Upper lobe of right lung (tissue), 1 donor: ENCODE results near the gene FAM168B. TPM values are rescaled to one million over a fixed set of nuclear protein-coding genes. Genes with fewer than 3 reads are reported as not detected.

Experiments used
- ATAC-seq: fragments of 200-7000 bp; cut with Tn5 transposase; one replicate; pipeline ENCODE4 v1.9.1; 2020; ENCODE audit warnings: mild to moderate bottlenecking, moderate library complexity
- DNase-seq: peaks from one replicate; pipeline ENCODE4 v3.0.0-alpha.2; 2020
- H3K27ac ChIP-seq: fragments of 200-600 bp; one replicate; pipeline ENCODE4 v1.8.0; 2022
- H3K27me3 ChIP-seq: fragments of 200-600 bp; one replicate; pipeline ENCODE4 v1.8.0; 2022; ENCODE audit warnings: mild to moderate bottlenecking
- H3K36me3 ChIP-seq: fragments of 200-600 bp; one replicate; pipeline ENCODE4 v1.8.0; 2022
- H3K4me1 ChIP-seq: fragments of 200-600 bp; one replicate; pipeline ENCODE4 v1.8.0; 2022
- H3K4me3 ChIP-seq: fragments of 200-600 bp; one replicate; pipeline ENCODE4 v1.8.0; 2022; ENCODE audit warnings: mild to moderate bottlenecking
- H3K9me3 ChIP-seq: fragments of 200-600 bp; one replicate; pipeline ENCODE4 v1.8.0; 2022
- CTCF ChIP-seq: fragments of 200-600 bp; IDR thresholded peaks from one replicate; pipeline ENCODE4 v1.8.0; 2022; ENCODE audit warnings: antibody characterized with exemption
- intact Hi-C: fragments of 100-400 bp; cut with DNase I; formaldehyde crosslinking; loops from one replicate; pipeline ENCODE4 v1.11.0; 2022
- long read RNA-seq: library from polyadenylated mRNA; unstranded; transcript quantifications from one replicate; pipeline ENCODE4 v2.0.0, GENCODE V29; 2021
- total RNA-seq: library from RNA; stranded (reverse); fragmentation: NEBNext Ultra II Directional; extraction: Animal tissue kit (Norgen Biotek cat#: 25700); gene quantifications from one replicate; pipeline ENCODE4 v1.2.1, GENCODE V29; 2021
- donor health status: DM: no; HTN: yes; CAD: no; lungs with severe emphysema.

The FAM168B gene, protein sequence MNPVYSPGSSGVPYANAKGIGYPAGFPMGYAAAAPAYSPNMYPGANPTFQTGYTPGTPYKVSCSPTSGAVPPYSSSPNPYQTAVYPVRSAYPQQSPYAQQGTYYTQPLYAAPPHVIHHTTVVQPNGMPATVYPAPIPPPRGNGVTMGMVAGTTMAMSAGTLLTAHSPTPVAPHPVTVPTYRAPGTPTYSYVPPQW
- total RNA-seq, result 77.8 TPM
- long read RNA-seq, full-length matches to known transcripts, result 32 of 96 reads
- long read RNA-seq, partial matches to known transcripts, result 23 of 96 reads
- long read RNA-seq, other reads (novel, unspliced or antisense), result 41 of 96 reads

DNA sequence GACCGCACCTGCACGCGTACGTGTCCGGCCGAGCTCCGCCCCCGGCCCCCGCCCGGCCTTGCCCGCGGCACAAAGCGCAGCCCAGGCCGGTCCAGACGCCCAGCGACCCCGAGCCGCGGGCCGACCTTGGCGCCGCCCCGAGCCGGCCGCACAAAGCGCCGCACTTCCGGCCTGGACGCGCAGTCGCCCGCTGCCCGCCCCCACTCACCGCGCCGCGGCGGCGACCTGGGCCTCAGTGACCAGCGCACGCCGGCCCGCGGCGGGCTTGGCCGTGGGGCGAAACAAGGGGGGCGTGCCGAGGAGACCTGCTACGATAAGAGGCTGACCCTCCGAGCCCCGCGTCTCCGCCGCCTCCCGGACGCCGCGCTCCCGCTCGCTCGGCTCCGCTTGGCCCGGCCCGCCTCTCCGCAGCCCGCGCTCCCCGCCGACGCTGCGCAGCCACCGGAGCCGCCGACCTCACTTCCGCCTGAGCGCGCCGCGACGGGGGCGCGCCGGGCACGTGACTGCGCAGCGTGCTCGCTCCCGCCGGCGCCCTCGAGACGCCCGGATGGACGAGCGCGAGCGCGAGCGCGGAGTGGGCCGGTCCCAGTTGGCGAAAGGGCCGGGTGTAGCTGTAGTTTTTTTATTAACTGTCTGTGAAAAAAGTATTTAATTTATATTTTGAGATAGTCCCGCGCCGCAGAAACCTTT lies at the start of gene FAM168B:
FAM168B (minus strand) TSS at position 455 of the 690 bp plus-strand sequence. CDS start 10,814 bp downstream, outside the sequence.
- intact Hi-C loops, result no loop called here

DNA sequence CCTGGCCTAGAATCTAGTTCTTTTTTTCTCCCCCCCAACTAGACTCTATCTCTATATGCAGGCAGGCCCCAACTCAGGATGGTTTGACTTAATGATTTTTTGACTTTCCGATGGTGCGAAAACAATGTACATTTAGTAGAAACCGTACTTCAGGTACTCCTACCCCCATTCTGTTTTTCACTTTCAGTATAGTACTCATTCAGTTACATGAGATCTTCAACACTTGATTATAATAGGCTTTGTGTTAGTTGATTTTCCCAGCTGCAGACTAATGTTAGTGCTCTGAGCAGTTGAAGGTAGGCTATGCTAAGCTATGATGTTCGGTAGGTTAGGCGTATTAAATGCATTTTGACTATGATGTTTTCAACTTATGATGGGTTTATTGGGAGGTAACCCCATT lies 49.6 kb upstream of the FAM168B start:
- Histone ChIP-seq H3K9me3 (no peaks in the 10 kb centered on the region), H3K27ac (no peak overlapping the region), H3K36me3 (peaks cover 79% of the 10 kb centered on the region), H3K4me3 (no peak overlapping the region), H3K4me1 (no peaks in the 10 kb centered on the region), H3K27me3 (no peaks in the 10 kb centered on the region)
- intact Hi-C loops, result no loop called here
- no peak for ATAC-seq
- no peak for TF ChIP-seq CTCF
- no peak for DNase-seq

More for the DNA sequence above, at the start of gene FAM168B:
- TF ChIP-seq CTCF, result no peak
- H3K27ac ChIP-seq, result peak within 1 kb of the TSS; percentile 89
- no peaks in the 10 kb centered on the region for H3K27me3 ChIP-seq
- peak; percentile 94 for DNase-seq
- ATAC-seq, result peak; percentile 99
- peak within 1 kb of the TSS; percentile 67 for H3K4me3 ChIP-seq
- no peaks in the 10 kb centered on the region for H3K9me3 ChIP-seq
- peaks cover 22% of the 10 kb centered on the region for H3K4me1 ChIP-seq
- H3K36me3 ChIP-seq, result peaks cover 10% of the 10 kb centered on the region

- H3K4me3 ChIP-seq, result no peak overlapping the region
- H3K27ac ChIP-seq, result no peak overlapping the region
- DNase-seq (no peak), ATAC-seq (no peak)
- H3K9me3 ChIP-seq, result no peaks in the 10 kb centered on the region
- no peaks in the 10 kb centered on the region for H3K27me3 ChIP-seq
- TF ChIP-seq CTCF, result no peak
- H3K4me1 ChIP-seq, result no peaks in the 10 kb centered on the region
- intact Hi-C loops, result no loop called here
- peaks cover 73% of the 10 kb centered on the region for H3K36me3 ChIP-seq
These were observed 47.3 kb upstream of the FAM168B start for GRCh38 chr2:131140581-131140980.

- Histone ChIP-seq H3K4me3 (no peak overlapping the region), H3K27ac (no peak overlapping the region), H3K36me3 (peaks cover 71% of the 10 kb centered on the region), H3K27me3 (no peaks in the 10 kb centered on the region), H3K9me3 (no peaks in the 10 kb centered on the region), H3K4me1 (no peaks in the 10 kb centered on the region)
- no peak for TF ChIP-seq CTCF
- ATAC-seq, result no peak
- intact Hi-C loops, result no loop called here
- DNase-seq, result no peak
These were observed 39.5 kb upstream of the FAM168B start for GRCh38 chr2:131132729-131133128.

- Histone ChIP-seq H3K9me3 (no peaks in the 10 kb centered on the region), H3K4me3 (no peak overlapping the region), H3K27me3 (no peaks in the 10 kb centered on the region), H3K27ac (no peak overlapping the region), H3K36me3 (peaks cover 89% of the 10 kb centered on the region), H3K4me1 (no peaks in the 10 kb centered on the region)
- ATAC-seq, result no peak
- no peak for DNase-seq
- intact Hi-C loops, result no loop called here
- no peak for TF ChIP-seq CTCF
These were observed 37.0 kb upstream of the FAM168B start for GRCh38 chr2:131130298-131130596.
